HCT116 (cell line): ENCODE results near the gene ZSWIM6.

Experiments used
- ATF3 ChIP-seq: IDR thresholded peaks from 2 replicates; pipeline ENCODE4 v1.6.1; 2012
- CTCF ChIP-seq, 3 experiments: fragments of 200-600 bp in 1 of 3; sonication (generic) in 1 of 3; IDR thresholded peaks in 2 of 3; conservative IDR thresholded peaks in 1 of 3; 2 replicates each; pipeline ENCODE4 v1.5.1; 2012 to 2017; ENCODE audit warnings: low read depth in 2 of 3, low read length in 2 of 3, antibody characterized with exemption in 1 of 3, borderline replicate concordance in 1 of 3, control low read depth in 1 of 3, mild to moderate bottlenecking in 1 of 3, mixed read lengths in 1 of 3, mixed run types in 1 of 3, moderate library complexity in 1 of 3; ENCODE audit not compliant: insufficient read depth in 1 of 3
- ELF1 ChIP-seq: IDR thresholded peaks from 2 replicates; pipeline ENCODE4 v1.6.1; 2012; ENCODE audit warnings: low read depth, borderline replicate concordance
- EZH2phosphoT487 ChIP-seq: fragments of 200-600 bp; IDR thresholded peaks from 2 replicates; pipeline ENCODE4 v1.6.1; 2018; ENCODE audit warnings: antibody characterized with exemption, borderline replicate concordance
- MAX ChIP-seq: IDR thresholded peaks from 2 replicates; pipeline ENCODE4 v1.6.1; 2012
- POLR2A ChIP-seq: IDR thresholded peaks from 2 replicates; pipeline ENCODE4 v1.7.0; 2011; ENCODE audit warnings: borderline replicate concordance; ENCODE audit not compliant: insufficient read depth, insufficient read length; ENCODE audit errors: extremely low read depth
- POLR2AphosphoS5 ChIP-seq: IDR thresholded peaks from 2 replicates; pipeline ENCODE4 v1.6.1; 2011; ENCODE audit warnings: mild to moderate bottlenecking, low read depth, low read length, moderate library complexity
- SRF ChIP-seq: IDR thresholded peaks from 2 replicates; pipeline ENCODE4 v1.6.1; 2012; ENCODE audit warnings: low read depth
- ZNF274 ChIP-seq: fragments of 200-500 bp; sonication (Bioruptor generic); IDR thresholded peaks from 2 replicates; pipeline ENCODE4 v1.6.1; 2014; ENCODE audit warnings: mild to moderate bottlenecking, low read depth, low read length, inconsistent platforms

GRCh38 chr5:61333954-61334867 lies 2.2 kb downstream of the ZSWIM6 start:
- TF ChIP-seq POLR2AphosphoS5 (no peak), MAX (no peak), ELF1 (no peak), POLR2A (no peak), CTCF (IDR thresholded peaks at IDR 0.05 in 2 of 3, conservative IDR thresholded peaks at IDR 0.05 in 1 of 3; ENCODE audit: borderline replicate concordance in 1 of 3, insufficient read depth in 1 of 3, low read depth in 2 of 3, low read length in 2 of 3) (no peak), ZNF274 (no peak), EZH2phosphoT487 (no peak), ATF3 (no peak), SRF (no peak)
